Naive thymus-derived CD8-positive, alpha-beta T cell (primary cell): ENCODE measurements around the gene DUSP22. TPM values are rescaled to one million over a fixed set of nuclear protein-coding genes. Genes with fewer than 3 reads are reported as not detected.
A peak's percentile ranks its signal among the peaks of the same experiment; 100 is the strongest.

ENCODE experiments used
- ATAC-seq, 2 donors: fragments of 150-1000 bp; cut with Tn5 transposase in 1 of 2; sonication (Bioruptor Pico), chemical (Tn5 transposase) in 1 of 2; 1 replicate in 1 of 2; 2 replicates in 1 of 2; pipeline ENCODE4 v1.10.0; 2021; ENCODE audit warnings: mild to moderate bottlenecking in 2 of 2, moderate library complexity in 2 of 2
- POLR2A ChIA-PET: fragments of 350-600 bp; sonication (Branson Sonifier 250); formaldehyde crosslinking; loops from one replicate; lab custom pipeline; 2021; ENCODE audit warnings: antibody characterized with exemption; lab: Charles Lee
- DNase-seq, 10 donors: peaks; one replicate each; pipeline versions ENCODE4 v3.0.0 to v3.0.0-alpha.2; 2020 to 2022
- H3K27ac Mint-ChIP-seq, 10 donors: one replicate each; pipeline ENCODE4 v1.8.0; 2020 to 2022; ENCODE audit warnings: mild to moderate bottlenecking in 10 of 10, mixed read lengths in 10 of 10, moderate library complexity in 4 of 10, inconsistent platforms in 1 of 10
- H3K27me3 Mint-ChIP-seq, 5 donors: one replicate each; pipeline ENCODE4 v1.8.0; 2021 to 2022; ENCODE audit warnings: mixed read lengths in 5 of 5
- H3K36me3 Mint-ChIP-seq, 3 donors: one replicate each; pipeline ENCODE4 v1.8.0; 2020 to 2022; ENCODE audit warnings: mixed read lengths in 3 of 3, mild to moderate bottlenecking in 2 of 3, inconsistent platforms in 1 of 3
- H3K4me1 Mint-ChIP-seq, 4 donors: one replicate each; pipeline ENCODE4 v1.8.0; 2021 to 2022; ENCODE audit warnings: mixed read lengths in 4 of 4
- H3K4me3 Mint-ChIP-seq, 10 donors: one replicate each; pipeline ENCODE4 v1.8.0; 2020 to 2022; ENCODE audit warnings: mild to moderate bottlenecking in 10 of 10, mixed read lengths in 10 of 10, moderate library complexity in 6 of 10, inconsistent platforms in 1 of 10
- H3K9me3 Mint-ChIP-seq, 9 donors: one replicate each; pipeline ENCODE4 v1.8.0; 2020 to 2022; ENCODE audit warnings: mixed read lengths in 9 of 9, mild to moderate bottlenecking in 3 of 9, inconsistent platforms in 1 of 9, moderate library complexity in 1 of 9
- polyA plus RNA-seq, 3 donors: library from polyadenylated mRNA; unstranded; fragments of 300-500 nt; fragmentation: Illumina TruSeq; gene quantifications; one replicate each; pipeline ENCODE4 v1.2.3, GENCODE V29; 2021
- total RNA-seq, 8 experiments: library from RNA in 2 of 8; stranded (reverse) in 2 of 8; gene quantifications; one replicate each; pipeline ENCODE4 v1.2.3 and lab custom pipeline; 2021 to 2026

DUSP22 gene
- total and polyA plus RNA-seq, 5 experiments from 2014 or later: 40.1 to 46.0 (median 43.0) TPM

DNA sequence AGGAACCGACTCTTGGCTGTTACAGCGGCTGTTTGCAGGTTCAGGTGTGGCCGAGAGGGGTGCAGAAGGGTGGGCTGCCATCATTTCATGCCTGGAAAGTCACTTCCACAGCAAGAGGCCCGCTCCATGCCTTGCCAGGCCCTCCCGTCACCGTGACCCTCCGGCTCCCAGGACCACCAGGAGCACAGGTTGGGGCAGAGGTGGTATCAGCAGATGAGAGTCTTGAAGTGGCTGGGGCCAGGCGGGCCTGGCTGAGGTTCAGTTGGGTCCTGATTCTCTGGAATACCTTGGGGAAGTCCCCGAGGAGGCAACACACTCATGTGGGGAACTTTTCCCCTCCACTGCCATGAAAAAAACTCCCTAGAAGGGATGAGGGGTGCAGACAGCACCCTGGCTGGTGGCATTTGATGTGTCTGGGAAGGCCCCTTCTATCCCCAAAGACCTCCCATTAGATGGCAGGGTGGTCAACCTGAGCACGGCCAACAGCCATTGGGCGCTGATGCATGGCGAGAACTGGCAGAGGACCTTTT, 65.0 kb downstream of the DUSP22 start:
- ATAC-seq: no peak
- Mint-ChIP-seq H3K27me3 (no peaks in the 10 kb centered on the region), H3K9me3 (peaks cover 0 to 11% (median 0%) of the 10 kb centered on the region in 9 donors), H3K4me1 (peaks cover 15 to 38% (median 27%) of the 10 kb centered on the region in 4 donors), H3K4me3 (no peak overlapping the region), H3K36me3 (no peaks in the 10 kb centered on the region), H3K27ac (peak overlapping the region in 4 of 10 donors; percentile 20 to 85 (median 38))
- POLR2A ChIA-PET: no interaction called here
- no peak for DNase-seq

- Mint-ChIP-seq H3K9me3 (peaks cover 0 to 15% (median 3%) of the 10 kb centered on the region in 9 donors), H3K27me3 (no peaks in the 10 kb centered on the region), H3K36me3 (peaks cover 0 to 5% (median 0%) of the 10 kb centered on the region in 3 donors), H3K27ac (peak overlapping the region in 3 of 10 donors; percentile 56 to 85 (median 71)), H3K4me1 (peaks cover 15 to 38% (median 27%) of the 10 kb centered on the region in 4 donors), H3K4me3 (peak overlapping the region in 1 of 10 donors; percentile 48)
- DNase-seq: no peak
- POLR2A ChIA-PET: no interaction called here
- ATAC-seq: no peak
These were observed 65.6 kb downstream of the DUSP22 start for GRCh38 chr6:357791-358341.

DNA sequence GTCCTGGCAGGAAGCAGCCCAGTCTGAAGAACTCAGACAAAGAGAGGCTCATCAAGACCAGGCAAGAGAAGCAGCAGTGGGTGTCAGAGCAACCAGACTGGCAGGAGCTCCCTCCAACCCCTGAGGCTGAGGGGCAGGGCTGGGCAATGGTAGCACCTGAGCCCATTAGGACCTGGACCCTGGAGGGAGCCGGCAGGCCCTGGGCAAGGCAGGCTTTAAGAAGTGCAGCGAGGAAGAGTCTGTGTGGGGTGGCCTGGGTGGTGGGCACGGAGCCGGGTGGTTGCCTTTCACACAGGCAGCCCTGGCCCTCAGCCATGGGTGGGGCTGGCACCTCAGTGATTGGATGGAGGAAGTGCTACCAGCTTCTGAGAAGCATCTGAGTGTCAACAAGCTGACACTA, 66.1 kb downstream of the DUSP22 start:
- H3K27ac Mint-ChIP-seq: peak overlapping the region in 5 of 10 donors; percentile 27 to 85 (median 68)
- H3K4me3 Mint-ChIP-seq: peak overlapping the region in 3 of 10 donors; percentile 27 to 48 (median 44)
- no peaks in the 10 kb centered on the region for H3K27me3 Mint-ChIP-seq
- H3K9me3 Mint-ChIP-seq: peaks cover 0 to 20% (median 3%) of the 10 kb centered on the region in 9 donors
- peaks cover 0 to 5% (median 0%) of the 10 kb centered on the region in 3 donors for H3K36me3 Mint-ChIP-seq
- DNase-seq: no peak
- ATAC-seq: no peak
- POLR2A ChIA-PET: no interaction called here
- peaks cover 15 to 38% (median 25%) of the 10 kb centered on the region in 4 donors for H3K4me1 Mint-ChIP-seq

DNA sequence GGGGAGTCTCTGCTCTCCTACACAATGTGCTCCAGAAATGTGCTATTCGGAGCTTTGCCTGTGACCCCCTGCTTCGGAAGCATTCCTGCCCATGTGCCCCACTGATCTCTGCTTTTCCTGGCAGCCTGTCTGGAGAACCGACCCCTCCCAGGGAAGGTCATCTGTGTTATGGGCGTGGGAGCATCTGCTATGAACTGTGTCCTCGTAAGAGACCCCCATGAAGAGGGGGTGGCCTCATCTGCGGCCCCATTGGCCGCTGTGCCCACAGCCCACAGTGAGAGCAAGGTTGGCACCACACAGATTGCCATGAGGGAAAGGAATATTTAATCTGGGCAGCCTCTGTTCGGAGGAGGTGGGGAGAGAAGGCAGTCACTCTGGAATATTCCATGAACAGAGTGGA, 66.6 kb downstream of the DUSP22 start:
- no peak for ATAC-seq
- Mint-ChIP-seq H3K27ac (peak overlapping the region in 3 of 10 donors; percentile 27 to 85 (median 41)), H3K4me3 (peak overlapping the region in 1 of 10 donors; percentile 48), H3K4me1 (peaks cover 15 to 38% (median 25%) of the 10 kb centered on the region in 4 donors), H3K9me3 (peaks cover 0 to 21% (median 3%) of the 10 kb centered on the region in 9 donors), H3K27me3 (no peaks in the 10 kb centered on the region), H3K36me3 (peaks cover 0 to 7% (median 0%) of the 10 kb centered on the region in 3 donors)
- POLR2A ChIA-PET: no interaction called here
- no peak for DNase-seq

GRCh38 chr6:359261-360035, 67.2 kb downstream of the DUSP22 start:
- H3K27me3 Mint-ChIP-seq: no peaks in the 10 kb centered on the region
- peaks cover 0 to 27% (median 9%) of the 10 kb centered on the region in 9 donors for H3K9me3 Mint-ChIP-seq
- H3K4me3 Mint-ChIP-seq: no peak overlapping the region
- peaks cover 0 to 13% (median 4%) of the 10 kb centered on the region in 3 donors for H3K36me3 Mint-ChIP-seq
- peak overlapping the region in 1 of 10 donors; percentile 85 for H3K27ac Mint-ChIP-seq
- DNase-seq (no peak), ATAC-seq (no peak)
- POLR2A ChIA-PET: no interaction called here
- H3K4me1 Mint-ChIP-seq: peaks cover 14 to 38% (median 24%) of the 10 kb centered on the region in 4 donors

DNA sequence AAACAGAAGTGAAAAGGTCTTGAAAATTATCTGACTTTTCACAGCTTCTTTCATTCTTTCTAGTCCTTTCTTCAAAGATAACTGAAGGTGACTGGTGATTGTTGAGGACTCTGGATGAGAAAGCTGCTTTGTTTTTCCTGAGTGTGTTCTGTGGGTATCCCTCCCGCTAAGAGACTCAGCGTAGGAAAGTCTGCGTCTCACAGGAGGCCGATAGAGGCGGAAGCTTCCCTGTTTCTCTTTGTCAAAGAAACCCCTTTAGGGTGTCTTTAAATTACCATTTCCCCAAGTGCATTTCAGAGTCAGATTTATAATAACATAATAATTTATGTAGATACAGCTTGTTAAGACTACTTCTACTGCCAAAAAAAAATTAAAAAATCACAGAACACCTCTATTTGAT, 68.1 kb downstream of the DUSP22 start:
- POLR2A ChIA-PET: no interaction called here
- ATAC-seq (no peak), DNase-seq (no peak)
- H3K27ac Mint-ChIP-seq: peak overlapping the region in 2 of 10 donors; percentile 5 to 33
- H3K4me1 Mint-ChIP-seq: peaks cover 13 to 39% (median 22%) of the 10 kb centered on the region in 4 donors
- H3K27me3 Mint-ChIP-seq: no peaks in the 10 kb centered on the region
- no peak overlapping the region for H3K4me3 Mint-ChIP-seq
- peaks cover 0 to 29% (median 11%) of the 10 kb centered on the region in 9 donors for H3K9me3 Mint-ChIP-seq
- H3K36me3 Mint-ChIP-seq: peaks cover 0 to 13% (median 4%) of the 10 kb centered on the region in 3 donors

DNA sequence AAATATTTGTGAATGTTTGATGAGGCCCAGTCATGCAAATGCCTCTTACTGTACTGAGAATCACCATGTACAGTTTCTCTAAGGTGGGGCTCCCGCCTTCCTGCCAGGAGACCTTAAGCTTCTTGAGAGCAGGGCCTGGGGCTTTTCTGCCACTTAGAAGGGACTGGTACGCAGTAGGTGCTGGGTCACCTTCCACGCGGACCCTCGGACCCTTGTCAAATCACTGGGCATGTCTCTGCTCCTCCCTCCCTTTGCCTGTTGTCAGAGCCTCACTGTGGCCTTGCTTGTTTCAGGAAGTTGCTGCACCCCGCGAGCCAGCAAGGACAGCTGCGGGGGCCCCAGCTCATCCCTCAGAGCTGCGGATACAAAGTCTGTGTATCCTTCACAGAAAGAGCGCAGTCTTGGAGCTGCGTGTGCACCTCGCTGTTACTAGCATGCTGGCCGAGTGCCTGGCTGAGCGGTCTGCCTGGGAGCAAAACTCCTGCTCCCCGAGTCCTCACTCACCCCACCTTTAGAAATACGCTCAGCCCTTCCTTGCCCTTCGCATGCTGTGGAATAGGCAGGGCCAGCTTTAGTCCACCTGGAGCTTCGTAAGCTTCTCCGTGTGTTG, 68.6 kb downstream of the DUSP22 start:
- Mint-ChIP-seq H3K36me3 (peaks cover 0 to 13% (median 4%) of the 10 kb centered on the region in 3 donors), H3K27ac (peak overlapping the region in 2 of 10 donors; percentile 5 to 17), H3K27me3 (no peaks in the 10 kb centered on the region), H3K4me1 (peaks cover 13 to 42% (median 22%) of the 10 kb centered on the region in 4 donors), H3K9me3 (peaks cover 0 to 33% (median 11%) of the 10 kb centered on the region in 9 donors), H3K4me3 (no peak overlapping the region)
- POLR2A ChIA-PET: no interaction called here
- ATAC-seq (no peak), DNase-seq (no peak)

GRCh38 chr6:361411-362132, 69.3 kb downstream of the DUSP22 start:
- Mint-ChIP-seq H3K4me1 (peaks cover 13 to 39% (median 21%) of the 10 kb centered on the region in 4 donors), H3K27me3 (no peaks in the 10 kb centered on the region), H3K9me3 (peaks cover 0 to 33% (median 11%) of the 10 kb centered on the region in 9 donors), H3K4me3 (no peak overlapping the region), H3K36me3 (peaks cover 0 to 13% (median 4%) of the 10 kb centered on the region in 3 donors), H3K27ac (peak overlapping the region in 2 of 10 donors; percentile 16 to 48)
- POLR2A ChIA-PET: no interaction called here
- ATAC-seq: no peak
- no peak for DNase-seq

DNA sequence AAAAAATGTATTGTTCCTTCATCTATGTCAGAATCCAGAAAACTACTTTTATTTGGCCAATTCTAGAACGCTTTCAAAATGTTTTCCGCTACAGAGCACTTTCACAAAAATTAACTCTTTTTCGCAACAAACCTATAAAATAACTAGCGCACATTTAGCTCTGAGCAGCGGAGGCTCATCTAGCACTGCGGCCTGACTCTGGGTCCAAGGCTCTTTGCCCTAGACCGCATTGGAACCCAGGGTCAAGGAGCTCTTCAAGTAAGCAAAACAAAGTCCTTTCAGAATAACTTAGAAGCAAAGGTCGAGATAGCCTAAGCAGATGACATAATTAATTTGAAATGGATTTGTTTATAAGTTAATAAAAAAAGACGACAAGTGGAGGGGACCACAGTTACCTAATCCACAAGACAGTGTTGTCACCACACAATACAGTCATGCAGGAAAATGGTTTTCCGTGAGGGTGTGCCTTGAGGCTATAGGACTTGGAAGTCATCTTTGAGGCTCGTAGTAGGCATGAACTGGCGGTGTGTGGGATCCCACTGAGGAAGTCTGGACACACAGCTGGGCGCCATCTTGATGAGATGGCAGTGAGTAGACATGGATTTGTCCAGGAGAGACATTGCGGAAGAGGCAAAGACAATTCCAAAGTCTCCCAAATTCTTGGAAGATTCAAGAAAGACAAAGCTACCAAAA, 70.1 kb downstream of the DUSP22 start:
- POLR2A ChIA-PET: no interaction called here
- Mint-ChIP-seq H3K9me3 (peaks cover 0 to 34% (median 11%) of the 10 kb centered on the region in 9 donors), H3K27ac (peak overlapping the region in 1 of 10 donors; percentile 48), H3K4me1 (peaks cover 7 to 33% (median 17%) of the 10 kb centered on the region in 4 donors), H3K36me3 (peaks cover 0 to 13% (median 4%) of the 10 kb centered on the region in 3 donors), H3K27me3 (no peaks in the 10 kb centered on the region), H3K4me3 (no peak overlapping the region)
- ATAC-seq (no peak), DNase-seq (no peak)

- H3K27me3 Mint-ChIP-seq: peaks cover 0 to 2% (median 0%) of the 10 kb centered on the region in 5 donors
- H3K9me3 Mint-ChIP-seq: peaks cover 0 to 36% (median 11%) of the 10 kb centered on the region in 9 donors
- H3K4me3 Mint-ChIP-seq: no peak overlapping the region
- H3K27ac Mint-ChIP-seq: no peak overlapping the region
- H3K36me3 Mint-ChIP-seq: peaks cover 0 to 13% (median 4%) of the 10 kb centered on the region in 3 donors
- H3K4me1 Mint-ChIP-seq: peaks cover 7 to 33% (median 17%) of the 10 kb centered on the region in 4 donors
- ATAC-seq (no peak), DNase-seq (no peak)
- POLR2A ChIA-PET: no interaction called here
These were observed 70.6 kb downstream of the DUSP22 start for GRCh38 chr6:362924-363249.

GRCh38 chr6:363291-363690, 71.0 kb downstream of the DUSP22 start:
- ATAC-seq: no peak
- no peak for DNase-seq
- H3K4me3 Mint-ChIP-seq: no peak overlapping the region
- peaks cover 0 to 2% (median 0%) of the 10 kb centered on the region in 5 donors for H3K27me3 Mint-ChIP-seq
- peaks cover 6 to 30% (median 15%) of the 10 kb centered on the region in 4 donors for H3K4me1 Mint-ChIP-seq
- peaks cover 0 to 36% (median 11%) of the 10 kb centered on the region in 9 donors for H3K9me3 Mint-ChIP-seq
- peaks cover 0 to 13% (median 4%) of the 10 kb centered on the region in 3 donors for H3K36me3 Mint-ChIP-seq
- POLR2A ChIA-PET: no interaction called here
- H3K27ac Mint-ChIP-seq: no peak overlapping the region
